ENCODE measurements around the gene AAK1.

DNA sequence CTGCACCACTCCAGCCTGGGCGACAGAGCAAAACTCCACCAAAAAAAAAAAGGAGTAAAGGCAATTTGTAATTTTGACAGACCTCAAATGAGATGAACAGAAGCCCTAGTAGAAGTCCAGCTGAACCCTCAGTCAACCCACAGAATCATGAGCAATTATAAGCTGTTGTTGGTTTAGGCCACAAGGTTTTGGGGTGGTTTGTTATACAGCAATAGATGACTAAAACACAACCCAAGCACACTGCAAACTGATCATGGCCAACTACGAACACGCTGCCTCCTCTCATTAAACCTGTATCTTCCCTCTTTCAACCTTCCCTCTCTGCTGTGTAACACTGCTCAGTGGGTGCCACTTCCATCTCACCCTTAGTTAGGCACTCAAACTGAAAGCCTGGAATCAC, 22.1 kb downstream of the AAK1 start:
- TF ChIP-seq, protein P1, sequence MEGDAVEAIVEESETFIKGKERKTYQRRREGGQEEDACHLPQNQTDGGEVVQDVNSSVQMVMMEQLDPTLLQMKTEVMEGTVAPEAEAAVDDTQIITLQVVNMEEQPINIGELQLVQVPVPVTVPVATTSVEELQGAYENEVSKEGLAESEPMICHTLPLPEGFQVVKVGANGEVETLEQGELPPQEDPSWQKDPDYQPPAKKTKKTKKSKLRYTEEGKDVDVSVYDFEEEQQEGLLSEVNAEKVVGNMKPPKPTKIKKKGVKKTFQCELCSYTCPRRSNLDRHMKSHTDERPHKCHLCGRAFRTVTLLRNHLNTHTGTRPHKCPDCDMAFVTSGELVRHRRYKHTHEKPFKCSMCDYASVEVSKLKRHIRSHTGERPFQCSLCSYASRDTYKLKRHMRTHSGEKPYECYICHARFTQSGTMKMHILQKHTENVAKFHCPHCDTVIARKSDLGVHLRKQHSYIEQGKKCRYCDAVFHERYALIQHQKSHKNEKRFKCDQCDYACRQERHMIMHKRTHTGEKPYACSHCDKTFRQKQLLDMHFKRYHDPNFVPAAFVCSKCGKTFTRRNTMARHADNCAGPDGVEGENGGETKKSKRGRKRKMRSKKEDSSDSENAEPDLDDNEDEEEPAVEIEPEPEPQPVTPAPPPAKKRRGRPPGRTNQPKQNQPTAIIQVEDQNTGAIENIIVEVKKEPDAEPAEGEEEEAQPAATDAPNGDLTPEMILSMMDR (IDR thresholded peaks at IDR 0.05; ENCODE audit: borderline replicate concordance, extremely low read depth, low read length, poor library complexity, severe bottlenecking): no peak
- TF ChIP-seq EZH2 (IDR thresholded peaks at IDR 0.05; ENCODE audit: borderline replicate concordance, low read depth, low read length, severe bottlenecking): no peak
